ENCODE measurements around the gene HOXA13. TPM values are rescaled to one million over a fixed set of nuclear protein-coding genes. Genes with fewer than 3 reads are reported as not detected.

Gene HOXA13
- total RNA-seq, 2 experiments from 2014 or later: 0.32 to 0.54 TPM

DNA sequence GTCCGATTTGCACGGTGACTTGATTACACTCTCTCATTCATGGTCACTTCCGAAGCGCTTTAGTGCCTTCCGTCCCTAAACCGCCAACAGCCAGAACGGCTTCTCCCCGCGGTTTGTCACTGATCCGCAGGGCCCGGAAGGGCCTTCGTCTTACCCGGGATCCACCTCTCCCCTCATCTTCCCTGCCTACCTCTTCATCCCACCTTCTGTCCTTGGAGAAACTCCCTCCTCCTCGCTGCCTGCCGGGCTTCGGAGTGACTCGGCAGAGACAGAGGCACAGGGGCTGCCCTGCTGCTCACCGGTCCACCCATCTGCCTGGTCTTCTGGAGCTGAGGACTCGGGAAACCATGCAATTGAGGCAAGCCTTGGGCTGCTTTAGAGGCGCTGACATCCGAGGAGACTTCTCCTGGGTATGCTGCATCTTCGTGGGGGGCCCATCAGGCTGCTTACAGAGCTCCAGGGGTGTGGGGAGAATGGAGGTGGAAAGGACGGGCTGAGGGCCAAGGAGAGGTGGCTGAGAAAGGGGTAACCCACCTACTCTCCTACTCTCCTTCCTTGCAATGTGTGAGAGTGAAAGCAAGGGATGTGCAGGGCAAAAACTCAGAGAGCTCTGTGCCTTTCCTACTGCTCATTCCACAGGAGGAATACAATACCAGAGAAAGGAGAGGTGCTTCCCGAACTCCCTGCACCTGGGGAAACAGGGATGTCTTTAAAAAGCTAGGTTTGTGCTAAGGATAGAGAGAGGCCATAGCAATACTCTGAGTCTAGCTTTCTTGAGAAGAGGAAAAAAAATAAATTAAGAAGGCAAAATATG, 13.8 kb downstream of the HOXA13 start:
- ChIA-PET POLR2A (interaction anchor here (0.6 to 0.8 kb wide), 3 partner anchors 92 to 506 kb away, joined by 3 read pairs; no protein-coding TSS in a partner anchor), CTCF (ENCODE audit: unreplicated experiment) (no interaction called here)
- intact Hi-C loops (cut with micrococcal nuclease; ENCODE audit: unreplicated experiment): no loop called here
- Histone ChIP-seq H2AFZ (ENCODE audit: low read length) (no peak overlapping the region), H3K9me2 (ENCODE audit: insufficient read depth, low read length) (no peaks in the 10 kb centered on the region), H4K20me1 (ENCODE audit: insufficient read depth, low read length) (no peaks in the 10 kb centered on the region), H3K4me2 (ENCODE audit: low read length) (no peak overlapping the region), H3K4me3 (ENCODE audit: low read depth, low read length, poor library complexity, severe bottlenecking) (no peak overlapping the region), H3K27ac (ENCODE audit: low read depth, low read length, poor library complexity, severe bottlenecking) (no peak overlapping the region), H3K4me1 (ENCODE audit: insufficient read depth, low read length, poor library complexity, severe bottlenecking) (no peaks in the 10 kb centered on the region), H3K79me2 (ENCODE audit: insufficient read depth, low read depth, low read length) (no peaks in the 10 kb centered on the region), H3K36me3 (ENCODE audit: insufficient read depth, low read length) (no peaks in the 10 kb centered on the region), H3K9me3 (ENCODE audit: low read length) (no peaks in the 10 kb centered on the region)
- TF ChIP-seq EZH2phosphoT487 (IDR thresholded peaks at IDR 0.05; ENCODE audit: borderline replicate concordance, low read depth, low read length) (no peak), CTCF (conservative IDR thresholded peaks at IDR 0.05; ENCODE audit: low read length) (no peak)
- no TSS peak for BruUV-seq (replicated peaks)
- DNase-seq (ENCODE audit: low spot score): no peak

GRCh38 chr7:27185013-27185853, 14.7 kb downstream of the HOXA13 start, which contains the start of gene HOXA11:
Gene HOXA11 (minus strand): TSS chr7:27185232. CDS start chr7:27185144, 88 bp downstream.
- POLR2A ChIA-PET: interaction anchor here (0.6 to 0.8 kb wide), 3 partner anchors 92 to 507 kb away, joined by 3 read pairs; no protein-coding TSS in a partner anchor
- no TSS peak for BruUV-seq (replicated peaks)
- Histone ChIP-seq H3K4me1 (ENCODE audit: insufficient read depth, low read length, poor library complexity, severe bottlenecking) (no peaks in the 10 kb centered on the region), H3K36me3 (ENCODE audit: insufficient read depth, low read length) (no peaks in the 10 kb centered on the region), H3K4me2 (ENCODE audit: low read length) (peak within 1 kb of the TSS; percentile 43; the same call in 1 of the 2 replicates), H3K4me3 (ENCODE audit: low read depth, low read length, poor library complexity, severe bottlenecking) (no peak within 1 kb of the TSS), H3K79me2 (ENCODE audit: insufficient read depth, low read depth, low read length) (no peaks in the 10 kb centered on the region), H3K9me2 (ENCODE audit: insufficient read depth, low read length) (no peaks in the 10 kb centered on the region), H3K9me3 (ENCODE audit: low read length) (no peaks in the 10 kb centered on the region), H2AFZ (ENCODE audit: low read length) (no peak within 1 kb of the TSS), H3K27ac (ENCODE audit: low read depth, low read length, poor library complexity, severe bottlenecking) (no peak within 1 kb of the TSS), H4K20me1 (ENCODE audit: insufficient read depth, low read length) (no peaks in the 10 kb centered on the region)
- no peak for DNase-seq (ENCODE audit: low spot score)
- intact Hi-C loops (cut with micrococcal nuclease; ENCODE audit: unreplicated experiment): no loop called here
- CTCF ChIA-PET (ENCODE audit: unreplicated experiment): no interaction called here
- no peak for TF ChIP-seq CTCF (conservative IDR thresholded peaks at IDR 0.05; ENCODE audit: low read length)
- TF ChIP-seq EZH2phosphoT487 (IDR thresholded peaks at IDR 0.05; ENCODE audit: borderline replicate concordance, low read depth, low read length): no peak

All from OCI-LY7 (cell line).